Measurements from ENCODE around the gene SLC16A11.

DNA sequence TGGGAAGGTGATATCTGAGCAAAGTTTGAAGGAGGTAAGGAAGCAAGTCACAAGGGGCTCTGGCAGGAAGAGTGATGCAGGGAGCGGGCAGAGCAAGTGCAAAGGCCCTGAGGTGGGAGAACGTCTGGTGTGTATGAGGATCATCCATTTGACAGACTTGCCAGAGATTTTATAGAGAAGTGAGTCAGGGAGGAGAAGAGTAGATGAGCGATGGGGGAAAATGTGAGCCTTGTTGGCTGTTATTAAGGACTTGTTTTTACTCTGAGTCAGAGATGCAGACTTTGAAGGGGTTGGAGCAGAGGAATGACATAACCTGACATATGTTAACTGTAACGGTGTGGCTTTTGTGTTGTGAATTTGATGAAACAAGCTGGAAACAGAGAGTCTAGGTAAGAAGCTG, 39.7 kb upstream of the SLC16A11 start:
- TF ChIP-seq, protein P1, sequence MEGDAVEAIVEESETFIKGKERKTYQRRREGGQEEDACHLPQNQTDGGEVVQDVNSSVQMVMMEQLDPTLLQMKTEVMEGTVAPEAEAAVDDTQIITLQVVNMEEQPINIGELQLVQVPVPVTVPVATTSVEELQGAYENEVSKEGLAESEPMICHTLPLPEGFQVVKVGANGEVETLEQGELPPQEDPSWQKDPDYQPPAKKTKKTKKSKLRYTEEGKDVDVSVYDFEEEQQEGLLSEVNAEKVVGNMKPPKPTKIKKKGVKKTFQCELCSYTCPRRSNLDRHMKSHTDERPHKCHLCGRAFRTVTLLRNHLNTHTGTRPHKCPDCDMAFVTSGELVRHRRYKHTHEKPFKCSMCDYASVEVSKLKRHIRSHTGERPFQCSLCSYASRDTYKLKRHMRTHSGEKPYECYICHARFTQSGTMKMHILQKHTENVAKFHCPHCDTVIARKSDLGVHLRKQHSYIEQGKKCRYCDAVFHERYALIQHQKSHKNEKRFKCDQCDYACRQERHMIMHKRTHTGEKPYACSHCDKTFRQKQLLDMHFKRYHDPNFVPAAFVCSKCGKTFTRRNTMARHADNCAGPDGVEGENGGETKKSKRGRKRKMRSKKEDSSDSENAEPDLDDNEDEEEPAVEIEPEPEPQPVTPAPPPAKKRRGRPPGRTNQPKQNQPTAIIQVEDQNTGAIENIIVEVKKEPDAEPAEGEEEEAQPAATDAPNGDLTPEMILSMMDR (IDR thresholded peaks at IDR 0.05): no peak
- TF ChIP-seq EZH2 (IDR thresholded peaks at IDR 0.05; ENCODE audit: borderline replicate concordance, insufficient read depth, low read depth, low read length, poor library complexity, severe bottlenecking): no peak

Measured in B cell (primary cell).